Measurements from ENCODE around the gene EPHA3.

Gene EPHA3

DNA sequence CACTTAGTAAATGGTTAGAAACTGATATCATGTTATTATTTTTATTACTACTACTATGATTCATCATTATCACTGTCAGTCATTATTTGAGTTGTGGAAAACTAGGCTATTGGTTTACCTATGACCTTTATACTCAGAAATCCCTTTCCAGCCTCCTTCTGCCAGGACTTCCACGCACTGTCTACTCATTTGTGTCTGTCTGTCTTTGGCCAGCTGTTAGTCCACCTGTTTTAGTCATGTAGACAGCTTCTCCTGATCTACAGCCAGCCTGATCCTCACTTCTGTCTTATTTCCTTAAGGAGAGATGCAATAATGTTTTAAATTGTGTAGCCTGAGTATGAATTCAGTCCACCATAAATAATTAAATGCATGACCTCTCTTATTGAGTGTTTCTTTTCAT lies 162.8 kb downstream of the EPHA3 start:
- Histone ChIP-seq H3K4me3 (ENCODE audit: low read length) (no peak overlapping the region), H3K9ac (ENCODE audit: low read length) (no peak overlapping the region), H3K9me3 (ENCODE audit: control insufficient read depth, low read length) (no peaks in the 10 kb centered on the region), H3K36me3 (ENCODE audit: control insufficient read depth, insufficient read depth, low read length) (no peaks in the 10 kb centered on the region), H3K27me3 (ENCODE audit: control insufficient read depth, insufficient read depth, low read length) (no peaks in the 10 kb centered on the region), H3K4me1 (ENCODE audit: control insufficient read depth, insufficient read depth, low read length) (no peaks in the 10 kb centered on the region)

DNA sequence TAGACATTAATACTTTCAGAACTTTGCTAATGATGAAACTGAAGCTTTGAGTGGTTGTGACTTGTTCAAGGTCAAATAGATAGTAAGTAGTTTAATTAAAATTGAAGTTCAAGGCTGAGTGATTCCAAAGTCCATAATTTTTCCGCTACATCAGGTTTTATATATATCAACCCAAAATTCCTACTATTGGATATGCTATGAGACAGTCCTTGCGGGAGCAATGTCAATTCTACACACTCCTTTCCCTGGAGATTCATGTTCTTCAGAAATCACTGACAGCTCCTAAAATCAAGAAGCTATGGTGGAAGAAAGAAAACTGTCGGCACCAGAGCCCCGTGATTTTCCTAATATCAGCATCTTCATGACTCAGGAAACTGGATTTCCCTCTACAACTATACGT lies 167.6 kb downstream of the EPHA3 start:
- H3K9me3 ChIP-seq (ENCODE audit: control insufficient read depth, low read length): no peaks in the 10 kb centered on the region
- no peaks in the 10 kb centered on the region for H3K36me3 ChIP-seq (ENCODE audit: control insufficient read depth, insufficient read depth, low read length)
- H3K4me1 ChIP-seq (ENCODE audit: control insufficient read depth, insufficient read depth, low read length): no peaks in the 10 kb centered on the region
- no peaks in the 10 kb centered on the region for H3K27me3 ChIP-seq (ENCODE audit: control insufficient read depth, insufficient read depth, low read length)
- no peak overlapping the region for H3K9ac ChIP-seq (ENCODE audit: low read length)
- H3K4me3 ChIP-seq (ENCODE audit: low read length): no peak overlapping the region

DNA sequence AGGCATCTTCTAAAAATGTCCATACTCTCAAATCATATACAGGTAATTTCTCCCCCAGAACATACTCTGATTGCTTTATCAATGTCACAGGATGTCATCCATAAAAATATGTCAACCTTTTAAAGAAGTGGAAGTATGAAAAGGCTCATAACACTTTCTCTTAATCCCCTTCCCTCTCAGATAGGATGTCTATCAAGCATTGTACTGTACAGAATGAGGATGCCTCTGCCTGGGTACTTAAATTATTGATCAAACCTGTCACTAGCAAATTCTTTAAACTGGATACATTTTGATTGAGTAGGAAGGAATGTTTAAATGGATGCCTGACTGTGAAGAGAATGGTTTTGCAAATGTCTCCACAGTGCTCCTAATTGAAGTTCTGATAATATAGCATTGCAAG lies 168.7 kb downstream of the EPHA3 start:
- Histone ChIP-seq H3K36me3 (ENCODE audit: control insufficient read depth, insufficient read depth, low read length) (no peaks in the 10 kb centered on the region), H3K4me1 (ENCODE audit: control insufficient read depth, insufficient read depth, low read length) (no peaks in the 10 kb centered on the region), H3K27me3 (ENCODE audit: control insufficient read depth, insufficient read depth, low read length) (no peaks in the 10 kb centered on the region), H3K9me3 (ENCODE audit: control insufficient read depth, low read length) (no peaks in the 10 kb centered on the region), H3K4me3 (ENCODE audit: low read length) (no peak overlapping the region), H3K9ac (ENCODE audit: low read length) (no peak overlapping the region)

DNA sequence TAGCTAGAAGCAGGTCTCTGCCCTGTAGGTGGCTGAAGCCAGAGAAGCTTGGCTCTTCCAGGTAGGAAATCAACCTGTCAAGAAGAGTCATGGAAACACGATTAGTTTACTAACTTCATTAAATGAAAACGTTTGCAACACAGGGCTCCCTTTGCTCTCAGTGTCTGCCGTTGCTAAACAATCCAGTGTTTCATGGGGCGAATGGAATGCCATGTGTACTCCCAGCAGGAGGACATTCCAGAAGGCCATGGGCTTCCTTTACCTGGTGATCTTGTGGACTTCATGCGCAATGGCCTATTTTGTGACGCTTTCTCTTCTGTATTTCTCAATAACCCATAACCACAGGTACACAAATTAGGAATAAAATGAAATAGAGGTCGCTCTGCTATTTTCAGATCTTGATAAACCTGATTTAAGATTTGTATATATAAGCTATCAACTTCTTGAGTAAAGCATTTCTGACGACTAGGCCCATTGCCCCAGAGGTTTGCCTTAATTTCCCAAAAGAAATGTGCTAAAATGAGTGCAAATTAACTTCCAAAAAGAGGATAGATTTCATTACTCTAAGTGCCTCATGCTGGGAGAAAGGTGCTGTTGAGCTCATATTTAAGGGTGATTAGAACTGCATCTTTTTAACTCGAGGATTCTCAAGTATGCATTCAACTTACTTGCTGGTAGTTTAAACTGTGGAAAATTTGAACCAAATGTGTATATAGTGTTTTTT lies 171.0 kb downstream of the EPHA3 start:
- H3K4me3 ChIP-seq (ENCODE audit: low read length): no peak overlapping the region
- no peaks in the 10 kb centered on the region for H3K27me3 ChIP-seq (ENCODE audit: control insufficient read depth, insufficient read depth, low read length)
- no peaks in the 10 kb centered on the region for H3K36me3 ChIP-seq (ENCODE audit: control insufficient read depth, insufficient read depth, low read length)
- H3K9me3 ChIP-seq (ENCODE audit: control insufficient read depth, low read length): no peaks in the 10 kb centered on the region
- no peaks in the 10 kb centered on the region for H3K4me1 ChIP-seq (ENCODE audit: control insufficient read depth, insufficient read depth, low read length)
- H3K9ac ChIP-seq (ENCODE audit: low read length): no peak overlapping the region

DNA sequence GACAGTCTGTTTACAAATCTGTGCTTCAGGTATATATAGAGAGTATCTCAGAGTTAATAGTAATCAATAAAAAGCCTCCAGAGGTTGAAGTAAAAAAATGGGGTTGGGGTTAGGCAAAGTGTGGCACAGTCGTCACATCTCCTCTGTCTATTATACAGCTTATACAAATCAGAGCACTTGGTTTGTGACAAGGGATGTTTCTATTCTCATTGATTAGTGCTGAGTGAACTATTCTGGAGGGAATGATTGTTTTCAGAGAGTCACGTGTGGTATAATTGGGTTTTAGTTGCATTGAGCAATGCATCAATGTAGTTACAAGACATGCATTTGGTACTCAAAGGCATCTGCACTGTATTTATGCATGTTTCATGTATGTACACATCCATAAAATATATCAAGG lies 172.9 kb downstream of the EPHA3 start:
- Histone ChIP-seq H3K4me1 (ENCODE audit: control insufficient read depth, insufficient read depth, low read length) (no peaks in the 10 kb centered on the region), H3K4me3 (ENCODE audit: low read length) (no peak overlapping the region), H3K9me3 (ENCODE audit: control insufficient read depth, low read length) (no peaks in the 10 kb centered on the region), H3K27me3 (ENCODE audit: control insufficient read depth, insufficient read depth, low read length) (no peaks in the 10 kb centered on the region), H3K9ac (ENCODE audit: low read length) (no peak overlapping the region), H3K36me3 (ENCODE audit: control insufficient read depth, insufficient read depth, low read length) (no peaks in the 10 kb centered on the region)

DNA sequence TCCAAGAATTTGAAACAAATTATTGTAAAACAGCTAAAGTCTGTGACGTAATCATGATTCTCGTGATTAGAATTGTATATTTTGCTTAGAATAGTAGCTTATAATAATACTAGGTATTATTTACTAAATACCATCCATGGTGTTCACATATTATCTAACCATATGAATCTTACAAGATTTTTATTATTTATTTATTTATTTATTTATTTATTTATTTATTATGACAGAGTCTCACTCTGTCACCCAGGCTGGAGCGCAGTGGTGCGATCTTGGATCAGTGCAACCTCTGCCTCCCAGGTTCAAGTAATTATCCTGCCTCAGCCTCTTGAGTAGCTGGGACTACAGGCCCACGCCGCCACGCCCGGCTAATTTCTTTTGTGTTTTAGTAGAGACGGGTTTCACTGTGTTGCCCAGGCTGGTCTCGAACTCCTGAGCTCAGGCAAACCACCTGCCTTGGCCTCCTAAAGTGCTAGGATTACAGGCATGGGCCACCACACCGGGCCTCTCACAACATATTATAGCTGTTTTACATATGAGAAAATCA lies 173.5 kb downstream of the EPHA3 start:
- Histone ChIP-seq H3K4me3 (ENCODE audit: low read length) (no peak overlapping the region), H3K9ac (ENCODE audit: low read length) (no peak overlapping the region), H3K27me3 (ENCODE audit: control insufficient read depth, insufficient read depth, low read length) (no peaks in the 10 kb centered on the region), H3K4me1 (ENCODE audit: control insufficient read depth, insufficient read depth, low read length) (no peaks in the 10 kb centered on the region), H3K36me3 (ENCODE audit: control insufficient read depth, insufficient read depth, low read length) (no peaks in the 10 kb centered on the region), H3K9me3 (ENCODE audit: control insufficient read depth, low read length) (no peaks in the 10 kb centered on the region)

DNA sequence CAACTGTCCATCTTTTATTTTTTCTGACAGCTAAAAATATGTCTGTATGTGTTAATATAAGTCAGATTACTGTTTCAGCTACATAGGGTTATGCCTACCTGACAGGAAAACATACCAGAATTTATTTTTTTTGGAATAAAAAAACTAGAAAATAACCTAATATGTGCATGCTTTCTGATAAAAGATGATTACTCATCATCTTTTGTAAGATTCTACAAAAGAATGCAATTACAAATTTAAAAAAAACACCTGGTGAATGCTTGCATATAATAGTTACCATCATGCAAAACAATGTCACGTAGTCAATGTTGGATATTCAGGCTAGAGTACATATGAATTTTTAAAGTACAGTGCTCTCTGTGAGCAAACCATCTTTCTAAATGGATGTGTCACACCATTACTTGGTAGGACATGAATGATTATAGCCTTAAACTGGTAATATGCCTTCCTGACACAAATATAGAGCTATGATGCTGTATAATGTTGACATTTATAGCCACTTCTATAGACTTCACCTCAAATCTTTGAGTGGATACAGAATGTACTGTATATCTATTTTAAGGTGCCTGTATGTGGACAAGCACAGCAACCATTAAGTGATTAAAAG lies 180.6 kb downstream of the EPHA3 start:
- no peaks in the 10 kb centered on the region for H3K27me3 ChIP-seq (ENCODE audit: control insufficient read depth, insufficient read depth, low read length)
- no peak overlapping the region for H3K4me3 ChIP-seq (ENCODE audit: low read length)
- no peaks in the 10 kb centered on the region for H3K4me1 ChIP-seq (ENCODE audit: control insufficient read depth, insufficient read depth, low read length)
- no peak overlapping the region for H3K9ac ChIP-seq (ENCODE audit: low read length)
- H3K36me3 ChIP-seq (ENCODE audit: control insufficient read depth, insufficient read depth, low read length): no peaks in the 10 kb centered on the region
- H3K9me3 ChIP-seq (ENCODE audit: control insufficient read depth, low read length): no peaks in the 10 kb centered on the region

DNA sequence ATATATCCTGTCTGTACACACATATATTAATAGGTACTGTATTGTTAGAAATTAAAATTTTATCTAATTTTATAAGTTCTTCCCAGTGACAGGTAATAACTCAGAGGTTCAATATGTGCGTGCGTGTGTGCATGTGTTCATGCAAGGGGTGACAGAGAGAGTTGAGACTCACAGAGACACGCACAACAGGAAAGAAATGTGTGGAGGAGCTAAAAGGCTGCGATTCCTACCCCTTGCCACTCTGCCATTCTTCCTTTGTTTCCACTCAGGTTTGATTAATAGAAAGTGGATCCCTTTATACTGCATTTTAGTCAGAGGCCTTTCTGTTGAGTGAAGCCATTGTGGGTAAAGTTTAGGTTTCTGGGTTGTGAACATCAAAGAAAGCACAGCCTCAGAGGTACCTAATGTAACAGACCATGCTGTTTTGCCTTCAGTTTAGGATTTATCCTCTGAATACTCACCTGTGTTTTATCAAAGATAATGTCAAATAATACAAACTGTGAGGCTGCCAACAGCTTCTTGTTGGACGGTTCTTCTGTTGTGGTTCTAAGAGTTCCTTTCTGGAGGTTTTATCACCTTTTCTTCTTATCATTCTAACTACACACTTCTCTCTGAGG lies 182.3 kb downstream of the EPHA3 start:
- Histone ChIP-seq H3K9me3 (ENCODE audit: control insufficient read depth, low read length) (no peaks in the 10 kb centered on the region), H3K9ac (ENCODE audit: low read length) (no peak overlapping the region), H3K4me1 (ENCODE audit: control insufficient read depth, insufficient read depth, low read length) (no peaks in the 10 kb centered on the region), H3K4me3 (ENCODE audit: low read length) (no peak overlapping the region), H3K36me3 (ENCODE audit: control insufficient read depth, insufficient read depth, low read length) (no peaks in the 10 kb centered on the region), H3K27me3 (ENCODE audit: control insufficient read depth, insufficient read depth, low read length) (no peaks in the 10 kb centered on the region)

DNA sequence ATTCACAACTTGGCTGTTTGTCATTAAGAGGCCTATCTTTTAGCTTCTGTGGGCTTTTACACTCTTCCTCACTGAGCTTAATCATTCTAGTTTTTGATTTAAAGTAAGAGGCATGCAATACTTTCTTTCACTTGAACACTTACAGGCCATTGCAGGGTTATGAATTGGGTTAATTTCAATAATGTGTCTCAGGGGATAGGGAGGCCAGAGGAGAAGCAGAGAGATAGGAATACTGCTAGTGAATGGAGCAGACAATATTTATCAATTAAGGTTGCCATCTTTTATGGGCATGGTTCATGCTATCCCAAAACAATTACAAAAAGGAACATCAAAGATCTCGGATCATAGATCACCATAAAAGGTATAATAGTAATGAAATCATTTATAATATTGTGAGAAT lies 189.8 kb downstream of the EPHA3 start:
- no peaks in the 10 kb centered on the region for H3K9me3 ChIP-seq (ENCODE audit: control insufficient read depth, low read length)
- H3K9ac ChIP-seq (ENCODE audit: low read length): no peak overlapping the region
- no peaks in the 10 kb centered on the region for H3K27me3 ChIP-seq (ENCODE audit: control insufficient read depth, insufficient read depth, low read length)
- H3K4me3 ChIP-seq (ENCODE audit: low read length): no peak overlapping the region
- no peaks in the 10 kb centered on the region for H3K4me1 ChIP-seq (ENCODE audit: control insufficient read depth, insufficient read depth, low read length)
- H3K36me3 ChIP-seq (ENCODE audit: control insufficient read depth, insufficient read depth, low read length): no peaks in the 10 kb centered on the region

DNA sequence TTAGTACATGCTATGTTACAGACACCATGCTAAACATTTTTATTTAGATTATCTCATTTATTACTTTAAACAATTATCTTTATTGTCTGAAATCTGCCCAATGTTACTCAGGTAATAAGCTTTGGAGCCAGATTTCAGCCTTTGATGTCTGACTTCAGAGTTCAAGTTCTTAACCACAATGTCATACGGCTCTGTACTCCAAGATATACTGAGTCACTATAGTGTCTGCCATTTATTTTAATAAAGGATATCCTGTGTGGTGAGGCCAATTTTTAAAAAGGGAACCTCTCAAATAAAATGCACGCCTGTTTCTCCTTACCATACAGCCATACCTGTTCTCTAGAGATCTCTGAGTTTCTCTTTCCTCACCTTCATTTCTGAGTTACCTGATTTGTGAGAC lies 193.1 kb downstream of the EPHA3 start:
- H3K4me1 ChIP-seq (ENCODE audit: control insufficient read depth, insufficient read depth, low read length): no peaks in the 10 kb centered on the region
- H3K9me3 ChIP-seq (ENCODE audit: control insufficient read depth, low read length): no peaks in the 10 kb centered on the region
- H3K36me3 ChIP-seq (ENCODE audit: control insufficient read depth, insufficient read depth, low read length): no peaks in the 10 kb centered on the region
- H3K27me3 ChIP-seq (ENCODE audit: control insufficient read depth, insufficient read depth, low read length): no peaks in the 10 kb centered on the region
- no peak overlapping the region for H3K9ac ChIP-seq (ENCODE audit: low read length)
- no peak overlapping the region for H3K4me3 ChIP-seq (ENCODE audit: low read length)

DNA sequence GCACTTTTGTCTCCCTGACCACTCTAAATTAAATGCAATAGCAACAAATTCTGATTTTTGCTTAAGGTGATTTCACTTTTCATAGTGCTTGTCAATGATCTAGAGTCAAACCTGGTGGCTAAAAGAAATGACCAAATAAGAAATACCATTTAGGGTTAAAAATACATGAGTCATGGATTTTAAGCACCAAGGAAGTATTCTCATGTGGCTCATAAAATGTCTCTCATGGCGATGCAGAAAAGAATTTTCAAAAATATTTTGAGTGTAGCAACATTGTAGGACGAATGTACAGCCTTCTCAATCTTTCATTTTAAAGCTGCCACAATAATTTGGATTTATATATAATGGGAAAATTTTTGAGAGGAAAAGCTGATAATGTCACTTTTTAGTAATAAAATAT lies 193.6 kb downstream of the EPHA3 start:
- Histone ChIP-seq H3K4me1 (ENCODE audit: control insufficient read depth, insufficient read depth, low read length) (no peaks in the 10 kb centered on the region), H3K9ac (ENCODE audit: low read length) (no peak overlapping the region), H3K36me3 (ENCODE audit: control insufficient read depth, insufficient read depth, low read length) (no peaks in the 10 kb centered on the region), H3K9me3 (ENCODE audit: control insufficient read depth, low read length) (no peaks in the 10 kb centered on the region), H3K4me3 (ENCODE audit: low read length) (no peak overlapping the region), H3K27me3 (ENCODE audit: control insufficient read depth, insufficient read depth, low read length) (no peaks in the 10 kb centered on the region)

DNA sequence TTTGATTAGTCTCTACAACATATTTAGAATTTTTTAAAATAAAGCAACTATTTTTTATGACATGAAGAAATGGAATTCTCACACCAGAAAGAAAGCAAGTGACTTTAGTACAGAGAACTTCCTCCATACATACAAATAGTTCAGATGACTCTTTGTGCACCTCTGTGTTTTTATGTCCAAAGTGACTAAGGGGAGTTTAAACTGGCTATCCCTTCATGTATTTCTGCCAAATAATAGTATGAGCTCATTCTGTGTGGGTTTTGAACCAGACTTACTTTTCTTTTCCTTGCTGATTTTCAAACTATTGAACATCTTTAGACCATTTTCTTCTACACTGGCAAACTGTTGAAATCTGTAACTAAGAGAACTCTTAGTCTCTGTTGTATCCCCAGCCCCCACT lies 196.3 kb downstream of the EPHA3 start:
- Histone ChIP-seq H3K36me3 (ENCODE audit: control insufficient read depth, insufficient read depth, low read length) (no peaks in the 10 kb centered on the region), H3K4me3 (ENCODE audit: low read length) (no peak overlapping the region), H3K9me3 (ENCODE audit: control insufficient read depth, low read length) (no peaks in the 10 kb centered on the region), H3K9ac (ENCODE audit: low read length) (no peak overlapping the region), H3K4me1 (ENCODE audit: control insufficient read depth, insufficient read depth, low read length) (no peaks in the 10 kb centered on the region), H3K27me3 (ENCODE audit: control insufficient read depth, insufficient read depth, low read length) (no peaks in the 10 kb centered on the region)

Measured in mucosa of stomach (tissue), 1 donor.